Measurements from ENCODE around the gene RNASE7.

DNA sequence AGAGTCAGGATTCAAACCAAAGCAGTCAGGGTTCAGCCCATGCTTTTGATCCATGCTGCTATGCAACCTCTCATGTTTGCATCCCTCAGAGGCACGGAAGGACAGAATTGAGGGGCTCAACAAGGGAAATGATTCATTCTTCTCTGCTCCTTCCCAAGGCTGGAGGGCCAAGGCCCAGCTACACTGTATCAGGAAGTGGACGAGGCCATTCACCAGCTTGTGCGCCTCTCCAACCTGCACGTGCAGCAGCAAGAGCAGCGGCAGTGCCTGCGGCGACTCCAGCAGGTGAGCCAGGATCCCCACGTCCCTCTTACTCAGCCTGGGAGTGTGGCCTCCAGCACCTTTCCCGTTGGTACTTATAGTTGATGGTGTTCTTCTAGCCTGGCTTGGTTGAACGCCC, 36.6 kb downstream of the RNASE7 start:
- TF ChIP-seq, protein P1, sequence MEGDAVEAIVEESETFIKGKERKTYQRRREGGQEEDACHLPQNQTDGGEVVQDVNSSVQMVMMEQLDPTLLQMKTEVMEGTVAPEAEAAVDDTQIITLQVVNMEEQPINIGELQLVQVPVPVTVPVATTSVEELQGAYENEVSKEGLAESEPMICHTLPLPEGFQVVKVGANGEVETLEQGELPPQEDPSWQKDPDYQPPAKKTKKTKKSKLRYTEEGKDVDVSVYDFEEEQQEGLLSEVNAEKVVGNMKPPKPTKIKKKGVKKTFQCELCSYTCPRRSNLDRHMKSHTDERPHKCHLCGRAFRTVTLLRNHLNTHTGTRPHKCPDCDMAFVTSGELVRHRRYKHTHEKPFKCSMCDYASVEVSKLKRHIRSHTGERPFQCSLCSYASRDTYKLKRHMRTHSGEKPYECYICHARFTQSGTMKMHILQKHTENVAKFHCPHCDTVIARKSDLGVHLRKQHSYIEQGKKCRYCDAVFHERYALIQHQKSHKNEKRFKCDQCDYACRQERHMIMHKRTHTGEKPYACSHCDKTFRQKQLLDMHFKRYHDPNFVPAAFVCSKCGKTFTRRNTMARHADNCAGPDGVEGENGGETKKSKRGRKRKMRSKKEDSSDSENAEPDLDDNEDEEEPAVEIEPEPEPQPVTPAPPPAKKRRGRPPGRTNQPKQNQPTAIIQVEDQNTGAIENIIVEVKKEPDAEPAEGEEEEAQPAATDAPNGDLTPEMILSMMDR (IDR thresholded peaks at IDR 0.05), result no peak
- TF ChIP-seq POLR2AphosphoS5 (IDR thresholded peaks at IDR 0.05) (no peak), POLR2A (IDR thresholded peaks at IDR 0.05) (no peak)

Measured in prostate gland (tissue), 2 donors.